ENCODE measurements around the gene MATN1.
"Not testable (repeated sequence)": the region's sequence is repeated elsewhere in the genome, so short reads cannot be mapped to it uniquely, and the experiment has no call there.

MATN1 gene, protein sequence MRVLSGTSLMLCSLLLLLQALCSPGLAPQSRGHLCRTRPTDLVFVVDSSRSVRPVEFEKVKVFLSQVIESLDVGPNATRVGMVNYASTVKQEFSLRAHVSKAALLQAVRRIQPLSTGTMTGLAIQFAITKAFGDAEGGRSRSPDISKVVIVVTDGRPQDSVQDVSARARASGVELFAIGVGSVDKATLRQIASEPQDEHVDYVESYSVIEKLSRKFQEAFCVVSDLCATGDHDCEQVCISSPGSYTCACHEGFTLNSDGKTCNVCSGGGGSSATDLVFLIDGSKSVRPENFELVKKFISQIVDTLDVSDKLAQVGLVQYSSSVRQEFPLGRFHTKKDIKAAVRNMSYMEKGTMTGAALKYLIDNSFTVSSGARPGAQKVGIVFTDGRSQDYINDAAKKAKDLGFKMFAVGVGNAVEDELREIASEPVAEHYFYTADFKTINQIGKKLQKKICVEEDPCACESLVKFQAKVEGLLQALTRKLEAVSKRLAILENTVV

DNA sequence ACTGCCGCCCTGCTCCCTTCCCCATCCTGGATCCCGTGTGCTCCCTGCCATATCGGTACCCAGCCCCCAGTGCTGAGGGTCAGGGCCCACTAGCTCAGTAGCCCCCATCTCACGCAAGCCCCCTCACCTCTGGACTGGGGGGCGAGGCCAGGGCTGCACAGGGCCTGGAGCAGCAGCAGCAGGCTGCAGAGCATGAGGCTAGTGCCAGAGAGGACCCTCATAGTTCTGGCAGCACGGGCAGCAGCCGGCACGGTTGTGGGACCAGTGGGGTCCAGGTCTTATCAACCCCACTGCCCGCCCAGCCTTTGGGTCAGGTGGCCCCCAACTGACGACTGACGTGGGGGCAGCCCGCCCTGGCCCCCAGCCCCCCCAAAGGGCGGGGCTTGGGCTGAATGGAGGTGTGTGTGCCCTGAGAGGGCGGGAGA, at the start of gene MATN1:
TSS of gene MATN1 (minus strand) at position 255 of the 425 bp plus-strand sequence. CDS start at position 221, 34 bp downstream.
- no peak for DNase-seq

DNA sequence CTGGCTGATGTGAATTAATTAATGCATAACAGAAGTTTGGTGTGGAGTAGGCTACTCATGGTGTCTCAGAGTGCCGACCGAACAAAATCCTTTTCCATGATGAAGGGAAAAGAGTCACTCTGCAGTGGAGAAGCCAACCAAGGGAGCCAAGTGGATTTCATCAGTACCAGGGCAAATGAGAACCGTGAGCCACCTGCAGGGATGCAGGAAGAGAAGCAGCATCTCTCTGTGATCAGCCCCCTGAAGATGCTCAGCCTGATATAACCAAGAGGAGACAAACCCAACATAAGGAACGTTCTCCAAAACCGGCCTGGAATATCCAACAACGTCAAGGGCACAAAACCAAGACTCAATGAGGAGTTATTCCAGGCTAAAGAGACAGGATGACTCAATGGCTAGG, 47.6 kb upstream of the MATN1 start:
- no peak for DNase-seq

DNA sequence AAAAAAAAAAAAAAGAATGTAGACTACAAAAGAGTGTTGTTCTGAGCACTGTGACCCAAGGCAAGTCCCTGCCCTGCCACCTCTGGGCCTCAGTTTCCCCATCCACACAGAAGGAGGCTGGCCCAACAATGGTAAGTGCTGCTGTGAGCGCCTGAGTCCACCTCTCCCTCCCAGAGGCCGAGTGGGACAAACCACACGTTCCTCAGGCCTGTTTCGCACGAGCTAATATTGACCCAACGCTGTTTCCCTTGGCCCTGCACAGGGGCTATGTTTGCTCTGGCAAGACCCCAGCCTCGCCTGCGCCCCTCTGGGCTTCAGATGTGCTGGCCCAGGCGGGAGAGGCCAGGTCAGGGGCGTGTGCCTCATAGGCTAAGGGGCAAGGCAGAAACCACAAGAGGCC, 46.8 kb upstream of the MATN1 start:
- no peak for DNase-seq

DNA sequence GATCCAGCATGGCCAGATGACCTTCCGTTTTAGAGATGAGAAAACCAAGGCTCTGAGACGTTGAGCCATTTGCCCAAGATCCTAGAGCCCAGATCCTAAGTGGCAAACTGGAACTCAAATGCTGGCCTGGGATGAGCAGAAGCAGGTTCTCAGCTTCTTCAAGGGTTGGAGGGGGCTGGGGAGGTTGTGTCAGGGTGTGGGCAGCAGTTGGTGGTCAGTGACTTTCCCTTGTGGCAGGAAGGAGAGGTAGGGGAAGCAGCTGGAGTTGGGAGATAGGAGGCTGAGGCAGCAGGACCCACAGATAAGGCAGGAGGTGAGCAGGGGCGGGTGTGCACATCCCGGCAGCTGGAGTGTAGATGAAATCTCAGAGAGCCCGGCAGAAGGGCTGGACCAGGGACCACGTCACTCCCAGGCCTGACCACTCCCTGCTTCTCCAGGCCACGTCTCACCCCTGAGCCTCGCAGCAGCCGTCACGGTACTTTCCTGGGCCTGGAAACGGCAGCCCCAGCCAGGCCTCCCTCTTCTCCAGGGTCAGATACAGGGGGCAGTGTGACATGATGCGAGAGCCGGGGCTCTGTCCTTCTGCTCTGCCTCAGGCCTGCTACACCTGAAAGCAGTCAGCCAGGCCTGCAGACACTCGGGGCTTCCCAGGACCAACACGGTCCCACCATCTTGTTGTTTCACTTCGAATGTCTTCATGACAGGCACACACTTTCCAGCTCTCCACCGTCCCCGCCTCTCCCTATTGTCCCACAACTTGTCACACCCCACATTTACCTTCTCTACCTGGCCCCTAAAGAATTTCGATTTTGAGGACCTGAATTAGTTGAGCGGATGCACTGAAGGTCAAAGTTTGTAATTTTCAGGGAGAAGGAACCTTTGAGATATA, 45.7 kb upstream of the MATN1 start:
- no peak for DNase-seq

DNA sequence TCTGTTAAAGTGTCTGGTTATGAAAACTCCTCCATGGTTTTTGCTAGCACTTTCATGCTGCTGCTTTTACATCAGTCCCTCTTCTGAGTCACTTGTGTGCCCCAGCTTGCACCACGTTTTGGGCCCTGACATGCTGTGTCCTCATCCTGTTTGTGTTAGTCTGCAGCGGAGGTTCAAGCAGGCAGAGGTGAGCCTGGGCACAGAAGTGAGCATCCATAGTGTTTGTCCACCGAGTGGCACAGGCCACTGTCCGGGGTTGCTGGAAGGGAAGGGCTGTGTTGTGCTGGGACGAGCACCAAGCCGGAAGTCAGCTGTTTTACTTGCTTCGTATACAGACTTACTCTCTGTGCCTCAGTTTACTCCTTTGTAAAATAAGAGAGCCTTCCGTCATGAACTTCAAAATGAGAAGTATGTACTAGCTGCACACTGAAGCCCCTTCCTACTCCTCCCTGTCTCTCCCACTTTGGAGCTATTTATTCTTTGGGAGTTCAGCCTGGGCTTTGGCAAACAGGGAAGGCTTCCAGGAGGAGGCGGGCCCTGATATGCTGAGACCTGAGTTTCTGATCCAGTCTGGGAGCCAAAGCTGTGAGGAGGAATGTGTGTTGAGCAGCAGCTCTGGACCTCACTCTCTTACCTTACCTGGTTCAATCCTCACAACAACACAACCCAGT, 44.9 kb upstream of the MATN1 start:
- DNase-seq, result no peak

DNA sequence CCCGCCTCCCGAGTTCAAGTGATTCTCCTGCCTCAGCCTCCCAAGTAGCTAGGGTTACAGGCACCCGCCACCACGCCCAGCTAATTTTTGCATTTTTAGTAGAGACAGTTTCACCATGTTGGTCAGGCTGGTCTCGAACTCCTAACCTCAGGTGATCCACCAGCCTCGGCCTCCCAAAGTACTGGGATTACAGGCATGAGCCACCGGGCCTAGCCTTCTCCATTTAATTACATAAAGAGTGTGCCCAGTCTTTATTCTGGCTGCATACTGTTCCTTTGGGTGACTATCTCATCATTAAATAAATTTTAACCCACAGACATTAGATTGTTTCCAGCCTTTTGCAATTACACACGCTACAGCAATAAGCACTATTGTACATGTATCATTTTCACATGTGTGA, 43.6 kb upstream of the MATN1 start:
- DNase-seq, result not testable (repeated sequence)

DNA sequence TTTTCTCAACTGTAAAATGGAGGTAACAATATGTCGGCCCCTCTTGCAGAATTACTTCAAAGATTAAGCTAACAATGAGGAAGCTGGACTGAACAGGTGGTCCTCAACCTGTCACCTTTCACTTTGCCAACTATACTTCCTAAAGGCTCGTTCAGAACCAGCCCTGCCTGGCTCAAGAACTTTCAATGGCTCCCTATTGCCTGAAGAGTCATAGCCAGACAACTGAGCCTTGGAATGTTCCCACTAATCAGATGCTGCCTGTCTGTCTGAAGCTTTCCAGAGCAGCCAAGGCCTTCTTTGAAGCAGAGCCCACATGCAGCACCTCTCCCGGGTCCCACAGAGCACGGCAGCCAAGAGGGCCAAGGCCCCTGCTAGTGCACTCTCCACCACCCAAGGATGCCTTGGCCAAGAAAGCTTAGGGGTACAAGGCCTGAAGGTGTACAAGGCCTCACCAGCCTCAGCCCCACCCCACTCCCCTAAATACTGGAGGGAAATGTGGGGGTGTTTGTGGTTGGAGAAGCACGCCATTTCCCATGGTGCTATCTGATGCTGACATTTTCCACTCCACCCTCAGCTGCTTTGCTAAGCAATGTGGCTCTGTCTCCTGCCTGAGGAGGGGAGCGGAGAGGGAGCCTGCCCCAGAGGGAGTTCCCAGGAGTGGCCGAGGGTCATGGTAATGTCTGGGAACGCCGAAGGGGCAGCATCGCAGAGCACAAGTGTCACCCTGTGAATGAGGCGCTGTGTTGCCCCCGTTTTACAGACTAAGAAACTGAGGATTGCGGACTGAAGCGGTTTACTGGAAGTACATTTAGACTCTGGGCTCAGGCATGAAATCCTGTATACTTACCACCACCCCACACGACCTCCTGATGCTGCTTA, 42.4 kb upstream of the MATN1 start:
- DNase-seq, result no peak

DNA sequence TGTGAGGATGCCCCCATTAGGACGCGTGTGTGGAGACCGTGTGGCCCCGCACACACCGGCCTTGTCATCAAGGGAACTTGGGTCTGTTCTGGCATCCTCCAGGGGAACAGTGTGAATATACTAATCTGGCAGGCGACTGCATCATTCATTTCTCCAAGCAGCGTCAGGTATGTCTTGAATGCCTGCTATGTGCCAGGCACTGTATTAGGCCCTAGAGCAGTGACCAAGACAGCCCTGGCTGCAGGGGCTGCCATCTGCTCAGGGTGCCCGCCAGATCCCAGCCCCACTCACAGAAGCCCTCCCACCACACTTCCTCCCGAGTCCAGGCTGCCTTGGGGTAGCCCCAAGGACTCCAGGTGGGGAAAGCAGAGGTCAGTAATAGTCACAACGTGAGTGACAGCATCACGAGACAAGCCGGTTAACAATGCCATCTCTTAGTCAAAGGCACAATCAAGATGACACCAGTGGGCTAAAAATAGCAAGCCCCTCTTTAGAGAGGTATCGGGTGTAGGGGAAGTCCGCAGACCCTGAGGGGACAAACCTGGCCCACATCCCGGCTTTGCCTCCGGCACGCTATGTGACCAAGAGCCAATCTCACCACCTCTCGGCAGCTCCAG, 41.7 kb upstream of the MATN1 start:
- DNase-seq, result no peak

DNA sequence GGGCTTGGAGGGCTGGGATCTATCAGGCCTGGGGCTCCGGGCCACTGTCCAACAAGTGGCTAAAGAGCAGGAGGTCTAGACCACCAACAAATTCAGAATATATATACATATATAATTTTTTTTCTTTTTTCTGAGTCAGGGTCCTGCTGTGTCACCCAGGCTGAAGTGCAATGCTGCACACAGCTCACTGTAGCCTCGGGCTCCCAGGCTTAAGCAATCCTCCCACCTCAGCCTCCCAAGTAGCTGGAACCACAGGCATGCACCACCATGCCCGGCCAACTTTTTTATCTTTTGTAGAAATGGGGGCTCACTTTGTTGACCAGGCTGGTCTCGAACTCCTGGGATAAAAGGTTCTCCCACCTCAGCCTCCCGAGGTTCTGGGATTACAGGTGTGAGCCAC, 41.0 kb upstream of the MATN1 start:
- no peak for DNase-seq

DNA sequence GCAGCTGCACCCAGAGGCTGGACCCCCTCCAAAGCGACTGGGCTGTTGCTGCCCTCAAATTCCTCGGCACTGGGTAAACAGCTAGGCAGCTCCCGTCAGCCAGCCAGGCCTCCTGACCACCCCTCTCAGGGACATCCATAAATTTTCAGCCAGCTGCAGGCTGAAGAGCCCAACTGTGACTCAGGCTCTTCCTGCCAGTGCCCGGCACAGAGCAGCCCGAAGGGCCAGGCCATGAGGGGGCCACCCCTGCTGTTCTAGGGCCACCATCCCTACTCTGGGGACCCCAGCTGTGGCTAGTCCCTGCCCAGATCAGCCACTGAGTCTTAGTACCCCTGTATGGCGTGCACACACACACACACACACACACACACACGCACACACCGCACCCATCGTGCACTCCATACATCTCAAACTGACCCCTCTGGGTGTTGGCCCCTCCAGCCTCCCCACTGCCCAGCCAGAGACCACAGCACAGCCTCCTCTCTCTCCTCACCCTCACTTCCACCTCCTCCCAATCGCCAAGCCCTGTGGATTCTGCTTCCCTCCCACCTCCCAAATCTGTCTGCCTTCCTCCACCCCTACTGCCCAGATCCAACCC, 40.4 kb upstream of the MATN1 start:
- DNase-seq, result no peak

DNA sequence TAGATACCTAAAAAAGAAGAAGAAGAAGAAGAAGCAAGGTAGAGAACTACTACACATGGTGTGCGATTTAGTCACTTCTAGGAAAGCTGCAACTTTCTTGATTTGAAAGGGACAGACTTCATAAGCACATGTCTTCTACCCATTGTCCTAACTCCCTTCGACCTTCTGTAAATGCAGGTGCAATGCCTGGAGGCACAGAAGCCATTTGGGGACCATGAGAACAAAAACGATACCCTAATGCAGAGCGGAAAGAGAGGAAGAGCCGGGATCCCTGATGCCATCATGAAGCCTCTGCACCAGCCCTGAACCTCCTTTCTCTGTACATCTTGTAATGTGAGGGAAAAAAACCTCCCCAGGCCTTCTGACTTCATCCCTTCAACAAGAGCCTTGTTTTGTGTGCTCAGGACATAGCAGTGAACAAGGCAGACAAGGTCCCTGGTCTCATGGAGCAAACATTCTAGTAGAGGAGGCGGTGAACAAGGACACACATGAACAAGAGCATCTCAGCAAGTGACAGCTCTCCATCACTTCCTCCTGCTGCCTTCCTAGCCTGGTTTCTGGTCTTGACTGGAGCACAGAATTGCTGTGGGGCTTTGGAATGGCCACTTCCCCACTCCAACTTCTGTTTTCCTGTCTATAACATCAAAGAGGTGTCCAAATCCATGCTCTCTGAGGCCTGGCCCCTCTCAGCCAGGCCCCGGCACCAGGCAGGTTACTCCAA, 39.7 kb upstream of the MATN1 start:
- DNase-seq, result no peak

DNA sequence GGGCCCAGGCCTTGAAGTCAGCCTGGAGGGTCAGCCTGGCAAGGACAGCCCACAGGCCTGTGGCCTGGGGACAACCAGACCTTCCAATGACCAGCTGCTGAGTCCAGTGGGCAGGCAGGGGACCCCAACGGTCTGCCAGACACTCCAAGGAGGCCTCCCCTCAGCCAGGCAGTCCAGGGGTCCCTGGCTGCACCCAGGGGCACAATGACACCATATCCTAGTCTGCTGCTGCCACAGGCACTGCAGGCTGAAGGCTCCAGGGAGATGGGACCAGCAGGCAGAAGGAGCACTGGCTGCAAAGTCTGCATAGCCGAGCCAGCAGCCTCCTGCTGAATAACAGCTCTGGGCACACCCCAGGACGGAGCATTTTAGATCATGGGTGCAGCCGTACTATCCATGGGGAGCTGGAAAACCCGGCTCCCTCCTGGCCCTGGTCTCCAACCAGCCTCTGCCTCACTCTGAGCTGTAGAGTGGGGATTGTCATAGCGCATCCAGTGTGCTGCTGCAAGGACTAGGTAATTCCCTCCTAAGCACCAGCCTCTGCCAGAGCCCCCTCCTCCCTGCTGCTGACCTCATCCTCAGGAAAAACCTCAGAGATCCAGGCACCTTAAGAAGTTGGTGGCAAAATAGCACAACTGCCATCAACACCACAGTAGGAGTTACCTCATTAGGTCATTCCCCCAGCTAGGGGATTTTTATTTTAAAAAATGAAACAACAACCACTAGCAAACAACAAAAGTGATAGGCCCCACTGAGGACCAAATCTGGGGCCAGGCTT, 39.0 kb upstream of the MATN1 start:
- DNase-seq, result no peak

DNA sequence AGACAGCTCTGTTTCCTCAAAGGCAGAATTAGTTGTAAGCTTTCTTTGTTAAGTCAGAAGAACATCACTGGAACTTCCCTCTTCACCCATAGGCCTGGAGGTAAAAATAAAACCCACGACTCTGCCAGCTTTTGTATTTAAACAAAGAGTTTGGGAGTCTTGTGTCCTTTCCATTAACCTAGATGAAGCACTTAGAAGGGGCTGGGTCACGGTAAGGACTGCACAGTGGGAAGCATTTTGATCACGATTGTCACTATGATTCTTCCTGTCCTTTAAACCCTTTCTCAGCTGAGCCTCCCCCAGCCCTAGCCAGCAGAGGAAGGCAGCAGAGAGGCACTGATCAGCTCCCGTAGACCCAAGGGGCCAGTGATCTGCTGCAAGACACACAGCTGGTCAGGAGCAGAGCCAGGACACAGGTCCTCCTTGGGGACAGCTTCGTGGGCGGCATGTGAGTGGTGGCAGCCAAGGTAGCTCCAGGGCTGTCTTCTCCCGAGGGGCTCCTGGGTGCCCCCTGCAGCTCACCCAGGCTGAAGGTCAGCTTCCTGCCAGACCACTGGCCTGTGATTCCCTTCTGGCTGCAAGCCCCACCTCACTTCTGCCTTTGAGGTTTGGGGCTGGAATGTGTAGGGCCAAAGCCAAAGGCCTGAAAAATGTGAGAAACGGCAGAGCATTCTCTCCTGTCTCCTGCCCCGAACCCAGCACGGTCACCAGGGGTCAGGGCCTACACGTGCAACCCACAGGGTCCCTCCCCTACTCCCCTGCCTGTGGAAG, 38.2 kb upstream of the MATN1 start:
- DNase-seq, result no peak

DNA sequence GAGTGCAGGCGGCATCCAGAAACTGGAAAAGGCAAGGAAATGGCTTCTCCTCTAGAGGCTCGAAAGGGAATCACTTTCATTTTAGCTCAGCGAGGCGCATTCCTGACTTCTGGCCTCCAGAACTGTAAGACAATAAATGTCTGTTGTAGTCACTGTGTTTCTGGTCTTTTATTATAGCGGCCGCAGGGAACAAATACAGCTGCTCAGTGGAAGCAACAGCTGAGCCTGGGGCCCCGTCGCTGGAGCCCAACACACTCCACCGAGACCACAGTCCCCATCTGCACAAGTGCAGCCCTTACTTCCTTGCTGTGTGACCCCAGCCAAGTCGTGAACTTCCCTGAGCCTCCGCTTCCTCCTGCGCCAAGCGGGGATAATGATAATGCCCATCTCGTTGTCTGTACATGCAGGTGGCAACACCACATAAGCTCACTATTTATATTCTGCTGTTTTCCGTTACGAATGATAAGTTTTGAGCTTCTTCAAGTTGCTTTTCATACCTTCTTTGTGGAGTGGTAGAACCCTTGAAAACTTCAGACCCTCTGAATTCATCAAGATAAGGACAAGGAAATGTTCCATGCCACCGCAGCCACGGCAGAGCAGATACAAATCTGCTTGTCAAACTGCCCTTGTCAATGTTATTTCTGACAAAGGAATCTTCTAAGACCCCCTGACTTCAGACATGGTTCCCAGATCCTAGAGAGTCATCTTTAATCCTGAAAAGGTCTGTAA, 37.4 kb upstream of the MATN1 start:
- DNase-seq, result no peak

DNA sequence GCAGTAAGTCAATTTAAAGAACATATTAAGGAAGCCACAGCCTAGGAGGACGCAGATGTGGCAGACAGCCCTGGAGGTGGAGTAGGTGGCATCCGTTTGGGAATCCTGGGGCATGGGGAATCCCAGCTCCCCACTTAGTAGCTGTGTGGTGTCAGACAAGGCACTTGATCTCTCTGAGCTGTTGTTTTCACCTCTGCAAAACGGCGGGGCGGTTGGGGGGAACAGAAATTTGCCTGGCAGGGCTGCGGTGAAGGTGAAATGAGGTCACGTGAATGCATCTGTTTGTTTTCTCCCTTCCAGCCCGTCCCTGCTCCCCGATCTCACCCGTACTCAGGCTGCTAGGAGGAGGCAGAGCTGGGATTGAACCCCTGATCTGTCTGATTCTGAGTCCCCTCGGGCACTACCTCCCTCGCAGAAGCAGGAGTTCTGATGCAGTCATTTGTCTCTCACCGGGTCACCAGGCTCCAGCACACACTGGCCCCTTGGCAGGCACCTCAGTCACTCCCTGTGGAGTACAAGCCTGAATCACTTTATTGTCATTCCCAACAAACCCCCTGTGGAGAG, 36.4 kb upstream of the MATN1 start:
- no peak for DNase-seq

DNA sequence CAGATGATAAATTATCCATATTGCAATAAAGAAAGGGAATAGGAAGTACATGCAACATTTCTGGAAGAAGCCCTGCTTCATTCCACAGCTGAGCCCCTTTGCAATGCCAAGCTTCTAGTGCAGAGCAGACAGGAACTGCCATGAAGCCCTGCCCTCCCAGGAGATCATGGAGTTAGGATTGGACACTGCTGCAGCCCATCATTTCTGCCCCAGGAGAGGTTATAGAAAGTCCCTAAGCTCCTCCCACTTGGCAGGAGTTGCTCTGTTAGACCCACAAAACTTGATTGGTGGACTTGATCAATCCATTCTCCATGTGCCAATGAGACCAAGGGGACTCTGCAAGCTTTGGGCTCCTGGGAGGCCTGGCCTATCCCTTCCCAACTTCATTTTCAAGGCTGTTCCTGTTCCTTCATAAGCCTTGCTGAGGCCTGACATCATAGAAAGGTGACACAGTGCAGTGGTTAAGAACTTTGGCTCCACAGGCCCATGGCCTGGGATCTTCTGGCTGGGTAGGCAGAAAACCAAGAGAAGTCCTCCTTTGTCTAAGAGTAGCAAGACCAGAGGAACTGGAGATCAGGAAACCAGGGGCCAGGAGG, 35.5 kb upstream of the MATN1 start:
- no peak for DNase-seq

DNA sequence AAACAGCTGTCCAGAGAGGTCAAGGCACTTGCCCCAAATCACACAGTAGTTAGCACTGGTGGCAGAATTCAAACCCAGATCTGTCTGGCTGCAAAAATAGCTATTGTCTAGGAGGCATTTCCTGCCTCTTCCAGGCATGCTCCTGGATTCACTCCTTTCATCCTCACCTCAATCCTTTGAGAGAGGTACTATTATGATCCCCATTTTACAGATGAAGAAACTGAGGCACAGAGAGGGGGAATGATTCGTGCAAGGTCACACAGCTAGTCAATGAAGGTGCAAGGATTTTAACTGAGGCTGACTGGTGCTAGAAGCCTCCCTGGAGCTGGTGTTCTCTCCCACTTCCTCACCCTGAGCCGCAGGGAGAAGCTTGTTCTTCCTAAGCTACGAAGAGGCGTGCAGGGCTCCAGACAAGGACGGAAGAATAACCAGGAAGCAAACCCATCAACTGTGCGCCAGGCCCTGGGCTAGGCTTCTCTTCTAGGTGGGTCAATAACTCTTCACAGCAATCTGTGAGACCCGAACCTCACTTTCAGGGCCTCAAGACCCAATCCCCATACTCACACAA, 34.8 kb upstream of the MATN1 start:
- DNase-seq, result no peak

Data from NCI-H2171 treated with DMSO at 0.1 percent for 48 hours (cell line).